Small intestine (tissue), 7 donors: ENCODE data around the gene RAD51B. TPM values are rescaled to one million over a fixed set of nuclear protein-coding genes. Genes with fewer than 3 reads are reported as not detected.

Experiments
- DNase-seq, 2 donors: peaks; one replicate each; pipeline versions ENCODE4 v3.0.0 to v3.0.0-alpha.2; 2013
- FAIRE-seq: peaks from 2 replicates; lab custom pipeline; 2012; peaks lifted over from hg19 to GRCh38; lab: Jason Lieb, UNC
- H3K27ac ChIP-seq, 3 donors: one replicate each; pipeline ENCODE4 v1.5.1; 2013; ENCODE audit warnings: low read length in 2 of 3, mild to moderate bottlenecking in 2 of 3, control low read depth in 1 of 3, inconsistent platforms in 1 of 3, low read depth in 1 of 3, moderate library complexity in 1 of 3
- H3K27me3 ChIP-seq, 3 donors: one replicate each; pipeline ENCODE4 v1.6.1; 2013; ENCODE audit warnings: low read length in 3 of 3, inconsistent platforms in 1 of 3; ENCODE audit not compliant: control insufficient read depth in 3 of 3, insufficient read depth in 3 of 3
- H3K36me3 ChIP-seq, 3 donors: one replicate each; pipeline ENCODE4 v1.6.1; 2013; ENCODE audit warnings: low read length in 3 of 3, inconsistent platforms in 1 of 3, low read depth in 1 of 3, mild to moderate bottlenecking in 1 of 3, moderate library complexity in 1 of 3; ENCODE audit not compliant: control insufficient read depth in 3 of 3, insufficient read depth in 2 of 3
- H3K4me1 ChIP-seq, 3 donors: one replicate each; pipeline ENCODE4 v1.6.1; 2013; ENCODE audit warnings: low read length in 2 of 3, inconsistent platforms in 1 of 3, low read depth in 1 of 3, mild to moderate bottlenecking in 1 of 3, moderate library complexity in 1 of 3; ENCODE audit not compliant: control insufficient read depth in 3 of 3, insufficient read depth in 2 of 3
- H3K4me3 ChIP-seq, 3 donors: one replicate each; pipeline ENCODE4 v1.5.1; 2013; ENCODE audit warnings: low read length in 3 of 3, control low read depth in 1 of 3, inconsistent platforms in 1 of 3, low read depth in 1 of 3, mild to moderate bottlenecking in 1 of 3, moderate library complexity in 1 of 3
- H3K9me3 ChIP-seq, 2 donors: one replicate each; pipeline ENCODE4 v1.6.1; 2013; ENCODE audit warnings: low read depth in 1 of 2, low read length in 1 of 2; ENCODE audit not compliant: control insufficient read depth in 2 of 2, insufficient read depth in 1 of 2
- WGBS, 3 donors: extraction: QIAGEN DNeasy Blood & Tissue Kit; methylation state at CpG; one replicate each; pipeline ENCODE4 v1.1.7; 2013; 5-methylcytosine and 5-hydroxymethylcytosine counted together
- polyA plus RNA-seq, 4 donors: library from polyadenylated mRNA; stranded (reverse) in 3 of 4; unstranded in 1 of 4; fragments of 200-250 nt in 3 of 4; fragments of 120-200 nt in 1 of 4; gene quantifications; one replicate each; pipeline versions ENCODE4 v1.2.1 to v1.2.3, GENCODE V29; 2013
- donor health status: healthy with polysubstance abuse.
- donor health status: control.
- donor health status: control.
- donor health status: Bipolar disorder and iron deficiency.
- donor health status: healthy.

RAD51B gene
- polyA plus RNA-seq, 4 donors = 1.1 to 9.0 (median 4.1) TPM

GRCh38 chr14:68390741-68391140 is 571.2 kb downstream of the RAD51B start:
- no peaks in the 10 kb centered on the region for H3K36me3 ChIP-seq
- H3K4me3 ChIP-seq = no peak overlapping the region
- no peaks in the 10 kb centered on the region for H3K27me3 ChIP-seq
- no peak for FAIRE-seq
- WGBS, 3 donors = 89 to 98% (median 95%) methylated on average over 2 of the region's 2 CpGs
- H3K4me1 ChIP-seq = peaks cover 0 to 36% (median 11%) of the 10 kb centered on the region in 3 donors
- DNase-seq = no peak
- H3K9me3 ChIP-seq = no peaks in the 10 kb centered on the region
- peak overlapping the region in 2 of 3 donors; percentile 3 to 59 for H3K27ac ChIP-seq

GRCh38 chr14:68391311-68392014 is 571.9 kb downstream of the RAD51B start:
- Histone ChIP-seq H3K4me3 (no peak overlapping the region), H3K4me1 (peaks cover 0 to 36% (median 11%) of the 10 kb centered on the region in 3 donors), H3K27me3 (no peaks in the 10 kb centered on the region), H3K36me3 (no peaks in the 10 kb centered on the region), H3K27ac (peak overlapping the region in 2 of 3 donors; percentile 63 to 82), H3K9me3 (no peaks in the 10 kb centered on the region)
- 73 to 90% (median 89%) methylated on average over 4 of the region's 4 CpGs for WGBS, 3 donors
- DNase-seq (no peak), FAIRE-seq (no peak)

- FAIRE-seq (no peak), DNase-seq (peak in 1 of 2 donors; percentile 84)
- peaks cover 0 to 46% (median 13%) of the 10 kb centered on the region in 3 donors for H3K4me1 ChIP-seq
- no peaks in the 10 kb centered on the region for H3K27me3 ChIP-seq
- H3K9me3 ChIP-seq = no peaks in the 10 kb centered on the region
- H3K36me3 ChIP-seq = no peaks in the 10 kb centered on the region
- 51 to 79% (median 76%) methylated on average over 7 of the region's 7 CpGs for WGBS, 3 donors
- H3K4me3 ChIP-seq = no peak overlapping the region
- peak overlapping the region in 2 of 3 donors; percentile 59 to 82 for H3K27ac ChIP-seq
Measured at GRCh38 chr14:68392393-68393141, 573.0 kb downstream of the RAD51B start.

- 90 to 95% (median 95%) methylated on average over 7 of the region's 7 CpGs for WGBS, 3 donors
- DNase-seq (no peak), FAIRE-seq (no peak)
- no peak overlapping the region for H3K4me3 ChIP-seq
- peaks cover 0 to 53% (median 18%) of the 10 kb centered on the region in 3 donors for H3K4me1 ChIP-seq
- H3K27ac ChIP-seq = peak overlapping the region in 2 of 3 donors; percentile 30 to 82
- H3K9me3 ChIP-seq = no peaks in the 10 kb centered on the region
- H3K27me3 ChIP-seq = no peaks in the 10 kb centered on the region
- H3K36me3 ChIP-seq = no peaks in the 10 kb centered on the region
Measured at GRCh38 chr14:68393259-68393658, 573.7 kb downstream of the RAD51B start.

- Histone ChIP-seq H3K4me1 (peaks cover 0 to 56% (median 18%) of the 10 kb centered on the region in 3 donors), H3K27ac (peak overlapping the region in 2 of 3 donors; percentile 11 to 60), H3K9me3 (no peaks in the 10 kb centered on the region), H3K27me3 (no peaks in the 10 kb centered on the region), H3K36me3 (no peaks in the 10 kb centered on the region), H3K4me3 (no peak overlapping the region)
- FAIRE-seq (no peak), DNase-seq (no peak)
- WGBS, 3 donors = 66 to 81% (median 78%) methylated on average over 6 of the region's 6 CpGs
Measured at GRCh38 chr14:68394118-68394763, 574.7 kb downstream of the RAD51B start.

GRCh38 chr14:68394764-68395143 is 575.2 kb downstream of the RAD51B start:
- no peaks in the 10 kb centered on the region for H3K9me3 ChIP-seq
- no peaks in the 10 kb centered on the region for H3K36me3 ChIP-seq
- no peak overlapping the region for H3K4me3 ChIP-seq
- peaks cover 0 to 56% (median 18%) of the 10 kb centered on the region in 3 donors for H3K4me1 ChIP-seq
- FAIRE-seq (no peak), DNase-seq (no peak)
- H3K27ac ChIP-seq = peak overlapping the region in 2 of 3 donors; percentile 11 to 59
- 68 to 94% (median 93%) methylated on average over 11 of the region's 11 CpGs for WGBS, 3 donors
- H3K27me3 ChIP-seq = no peaks in the 10 kb centered on the region

GRCh38 chr14:68395604-68396003 is 576.0 kb downstream of the RAD51B start:
- Histone ChIP-seq H3K27ac (peak overlapping the region in 1 of 3 donors; percentile 27), H3K4me3 (no peak overlapping the region), H3K36me3 (no peaks in the 10 kb centered on the region), H3K27me3 (no peaks in the 10 kb centered on the region), H3K9me3 (no peaks in the 10 kb centered on the region), H3K4me1 (peaks cover 0 to 60% (median 21%) of the 10 kb centered on the region in 3 donors)
- FAIRE-seq (no peak), DNase-seq (no peak)
- WGBS, 3 donors = 83 to 95% (median 87%) methylated on average over 4 of the region's 4 CpGs

- Histone ChIP-seq H3K4me3 (no peak overlapping the region), H3K36me3 (no peaks in the 10 kb centered on the region), H3K27ac (no peak overlapping the region), H3K27me3 (no peaks in the 10 kb centered on the region), H3K9me3 (no peaks in the 10 kb centered on the region), H3K4me1 (peaks cover 0 to 56% (median 18%) of the 10 kb centered on the region in 3 donors)
- no peak for DNase-seq
- no peak for FAIRE-seq
- WGBS, 3 donors = 89 to 98% (median 89%) methylated on average over 3 of the region's 3 CpGs
Measured at GRCh38 chr14:68396461-68396860, 576.9 kb downstream of the RAD51B start.
